NCI-H2196 treated with DMSO at 0.1 percent for 48 hours (cell line): ENCODE results near the gene SLC16A9.
"Not testable (repeated sequence)": the region's sequence is repeated elsewhere in the genome, so short reads cannot be mapped to it uniquely, and the experiment has no call there.

Source experiments
- DNase-seq: peaks from one replicate; lab custom pipeline; 2025; ENCODE audit not compliant: unreplicated experiment; lab: John Stamatoyannopoulos, UW

The SLC16A9 gene

GRCh38 chr10:59677253-59677831 lies 32.3 kb downstream of the SLC16A9 start:
- DNase-seq = no peak

- DNase-seq = no peak
These were observed 33.8 kb downstream of the SLC16A9 start for GRCh38 chr10:59675812-59676211.

GRCh38 chr10:59674215-59674836 lies 35.3 kb downstream of the SLC16A9 start:
- no peak for DNase-seq

GRCh38 chr10:59672150-59672875 lies 37.3 kb downstream of the SLC16A9 start:
- DNase-seq = no peak

GRCh38 chr10:59670269-59670668 lies 39.4 kb downstream of the SLC16A9 start:
- no peak for DNase-seq

- no peak for DNase-seq
These were observed 41.6 kb downstream of the SLC16A9 start for GRCh38 chr10:59668096-59668495.

- DNase-seq = no peak
These were observed 43.3 kb downstream of the SLC16A9 start for GRCh38 chr10:59666310-59666709.

- DNase-seq = not testable (repeated sequence)
These were observed 46.4 kb downstream of the SLC16A9 start for GRCh38 chr10:59663213-59663612.

GRCh38 chr10:59657724-59658123 lies 51.9 kb downstream of the SLC16A9 start:
- DNase-seq = no peak

GRCh38 chr10:59655309-59655708 lies 54.3 kb downstream of the SLC16A9 start:
- no peak for DNase-seq

- no peak for DNase-seq
These were observed 55.6 kb downstream of the SLC16A9 start for GRCh38 chr10:59654007-59654406.

GRCh38 chr10:59651902-59652301 lies 57.7 kb downstream of the SLC16A9 start:
- no peak for DNase-seq

GRCh38 chr10:59649606-59650346 lies 59.9 kb downstream of the SLC16A9 start:
- DNase-seq = no peak

GRCh38 chr10:59648711-59649201 lies 60.9 kb downstream of the SLC16A9 start:
- DNase-seq = no peak

GRCh38 chr10:59644841-59645240 lies 64.8 kb downstream of the SLC16A9 start:
- DNase-seq = no peak

GRCh38 chr10:59641688-59642087 lies 68.0 kb downstream of the SLC16A9 start:
- DNase-seq = not testable (repeated sequence)

- no peak for DNase-seq
These were observed 74.0 kb downstream of the SLC16A9 start for GRCh38 chr10:59635502-59636290.

GRCh38 chr10:59634102-59634501 lies 75.5 kb downstream of the SLC16A9 start:
- DNase-seq = no peak

- DNase-seq = no peak
These were observed 76.6 kb downstream of the SLC16A9 start for GRCh38 chr10:59633063-59633462.

- DNase-seq = no peak
These were observed 77.5 kb downstream of the SLC16A9 start for GRCh38 chr10:59631882-59632807.
